Lung (tissue), 12 donors: ENCODE data around the gene TRERF1. TPM values are rescaled to one million over a fixed set of nuclear protein-coding genes. Genes with fewer than 3 reads are reported as not detected.

Experiments
- ATAC-seq: fragments of 200-7000 bp; cut with Tn5 transposase; one replicate; pipeline ENCODE4 v1.9.1; 2020; ENCODE audit warnings: moderate number of reproducible peaks; ENCODE audit not compliant: insufficient read depth, low FRiP score
- DNase-seq, 3 donors: peaks; one replicate each; pipeline ENCODE4 v3.0.0-alpha.2; 2013 to 2017
- H3K27ac ChIP-seq, 2 donors: one replicate each; pipeline ENCODE4 v1.5.1; 2013; ENCODE audit warnings: mild to moderate bottlenecking in 2 of 2, moderate library complexity in 2 of 2, control low read depth in 1 of 2, inconsistent platforms in 1 of 2, low read depth in 1 of 2, low read length in 1 of 2
- H3K27me3 ChIP-seq, 3 donors: one replicate each; pipeline ENCODE4 v1.5.1; 2013; ENCODE audit warnings: low read length in 2 of 3; ENCODE audit not compliant: control insufficient read depth in 3 of 3, insufficient read depth in 3 of 3
- H3K36me3 ChIP-seq, 4 donors: one replicate each; pipeline ENCODE4 v1.5.1; 2013; ENCODE audit warnings: low read length in 4 of 4, mild to moderate bottlenecking in 1 of 4, moderate library complexity in 1 of 4; ENCODE audit not compliant: control insufficient read depth in 4 of 4, insufficient read depth in 4 of 4
- H3K4me1 ChIP-seq, 5 donors: one replicate each; pipeline ENCODE4 v1.5.1; 2013; ENCODE audit warnings: low read length in 5 of 5, mild to moderate bottlenecking in 2 of 5, moderate library complexity in 1 of 5; ENCODE audit not compliant: control insufficient read depth in 5 of 5, insufficient read depth in 5 of 5
- H3K4me3 ChIP-seq: one replicate; pipeline ENCODE4 v1.5.1; 2013; ENCODE audit warnings: mild to moderate bottlenecking, control low read depth, moderate library complexity
- H3K9ac ChIP-seq, 2 donors: one replicate each; pipeline ENCODE4 v1.5.1; 2013; ENCODE audit warnings: low read length in 2 of 2, control low read depth in 1 of 2; ENCODE audit not compliant: insufficient read depth in 1 of 2
- H3K9me3 ChIP-seq, 4 donors: one replicate each; pipeline ENCODE4 v1.5.1; 2013; ENCODE audit warnings: low read length in 3 of 4, mild to moderate bottlenecking in 1 of 4, moderate library complexity in 1 of 4; ENCODE audit not compliant: control insufficient read depth in 4 of 4, insufficient read depth in 3 of 4
- WGBS, 2 donors: extraction: QIAGEN DNeasy Blood & Tissue Kit; methylation state at CpG; one replicate each; pipeline ENCODE4 v1.1.7; 2013; 5-methylcytosine and 5-hydroxymethylcytosine counted together
- polyA plus RNA-seq, 2 donors: library from polyadenylated mRNA; stranded (reverse); fragments of 200-250 nt; gene quantifications; one replicate each; pipeline ENCODE4 v1.2.1, GENCODE V29; 2013
- total RNA-seq, 2 donors: library from RNA; depleted of rRNA in 1 of 2; stranded (reverse); fragments of >200 nt in 1 of 2; gene quantifications; one replicate each; pipeline ENCODE4 v1.2.1, GENCODE V29; 2014 to 2021
- TF ChIP-seq, protein P1 (sequence below): IDR thresholded peaks from 2 replicates; pipeline ENCODE4 v1.5.1; 2012; ENCODE audit warnings: mild to moderate bottlenecking; ENCODE audit errors: control extremely low read depth, extremely low read depth
- donor health status: control.
- donor health status: control.
- donor health status: Bipolar disorder and iron deficiency.
- donor health status: healthy.
- donor health status: DM: yes; HTN: yes; CAD: no.

TRERF1 gene
- total and polyA plus RNA-seq, 4 donors, result 1.2 to 10.4 (median 3.3) TPM

DNA sequence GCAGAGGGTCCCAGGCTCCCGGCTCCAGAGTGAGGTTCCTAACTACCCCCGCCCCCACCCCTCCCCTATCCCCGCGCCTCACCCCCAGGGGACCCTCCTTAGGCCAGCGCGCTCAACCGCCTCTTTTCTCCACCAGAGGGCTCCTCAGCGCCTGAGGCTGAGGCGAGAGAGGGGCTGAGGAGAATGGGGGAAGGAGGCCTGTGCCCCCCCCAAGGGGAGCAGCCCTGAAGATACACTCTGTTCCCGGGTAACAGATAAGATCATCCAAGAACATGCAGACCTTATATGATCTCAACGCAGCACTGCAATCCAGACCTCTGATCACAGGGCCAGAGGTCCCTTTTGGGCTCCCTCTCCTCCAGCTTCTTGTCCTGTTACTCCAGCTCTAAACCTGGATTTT is 190.8 kb downstream of the TRERF1 start:
- peaks cover 4 to 27% (median 8%) of the 10 kb centered on the region in 5 donors for H3K4me1 ChIP-seq
- H3K27me3 ChIP-seq, result no peaks in the 10 kb centered on the region
- peaks cover 0 to 16% (median 8%) of the 10 kb centered on the region in 4 donors for H3K36me3 ChIP-seq
- peaks cover 0 to 3% (median 0%) of the 10 kb centered on the region in 4 donors for H3K9me3 ChIP-seq
- no peak overlapping the region for H3K9ac ChIP-seq
- H3K4me3 ChIP-seq, result no peak overlapping the region
- DNase-seq (peak; percentile 39 to 49 (median 40)), ATAC-seq (no peak)
- H3K27ac ChIP-seq, result no peak overlapping the region
- 61 to 69% methylated on average over 10 to 11 of the region's 11 CpGs for WGBS, 2 donors
- TF ChIP-seq, protein P1, sequence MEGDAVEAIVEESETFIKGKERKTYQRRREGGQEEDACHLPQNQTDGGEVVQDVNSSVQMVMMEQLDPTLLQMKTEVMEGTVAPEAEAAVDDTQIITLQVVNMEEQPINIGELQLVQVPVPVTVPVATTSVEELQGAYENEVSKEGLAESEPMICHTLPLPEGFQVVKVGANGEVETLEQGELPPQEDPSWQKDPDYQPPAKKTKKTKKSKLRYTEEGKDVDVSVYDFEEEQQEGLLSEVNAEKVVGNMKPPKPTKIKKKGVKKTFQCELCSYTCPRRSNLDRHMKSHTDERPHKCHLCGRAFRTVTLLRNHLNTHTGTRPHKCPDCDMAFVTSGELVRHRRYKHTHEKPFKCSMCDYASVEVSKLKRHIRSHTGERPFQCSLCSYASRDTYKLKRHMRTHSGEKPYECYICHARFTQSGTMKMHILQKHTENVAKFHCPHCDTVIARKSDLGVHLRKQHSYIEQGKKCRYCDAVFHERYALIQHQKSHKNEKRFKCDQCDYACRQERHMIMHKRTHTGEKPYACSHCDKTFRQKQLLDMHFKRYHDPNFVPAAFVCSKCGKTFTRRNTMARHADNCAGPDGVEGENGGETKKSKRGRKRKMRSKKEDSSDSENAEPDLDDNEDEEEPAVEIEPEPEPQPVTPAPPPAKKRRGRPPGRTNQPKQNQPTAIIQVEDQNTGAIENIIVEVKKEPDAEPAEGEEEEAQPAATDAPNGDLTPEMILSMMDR, result peak; percentile 4

DNA sequence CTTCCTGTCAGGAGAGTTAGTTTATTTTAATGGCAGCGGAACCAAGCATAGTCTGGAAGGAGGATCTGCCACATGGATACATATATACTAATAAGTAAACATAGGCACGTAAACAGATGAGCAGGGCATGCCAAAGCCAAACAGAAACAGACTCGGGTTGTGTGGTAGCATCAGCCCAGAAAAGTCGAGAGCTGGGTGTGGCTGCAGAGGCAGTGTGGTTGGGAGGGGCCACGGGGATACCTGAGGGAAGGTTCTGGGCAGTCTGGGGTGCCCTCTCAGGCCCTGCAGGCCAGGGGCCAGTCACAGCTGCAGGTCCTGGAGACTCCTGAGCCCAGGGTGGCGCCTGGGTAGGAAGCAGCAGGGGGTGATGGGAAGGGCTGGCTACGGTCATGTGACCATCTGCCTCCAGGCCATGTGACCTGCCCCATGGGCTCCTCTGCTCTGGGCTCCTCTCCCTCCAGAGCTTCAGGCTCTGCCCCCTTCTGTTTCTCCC is 191.3 kb downstream of the TRERF1 start:
- TF ChIP-seq, protein P1, result no peak

DNA sequence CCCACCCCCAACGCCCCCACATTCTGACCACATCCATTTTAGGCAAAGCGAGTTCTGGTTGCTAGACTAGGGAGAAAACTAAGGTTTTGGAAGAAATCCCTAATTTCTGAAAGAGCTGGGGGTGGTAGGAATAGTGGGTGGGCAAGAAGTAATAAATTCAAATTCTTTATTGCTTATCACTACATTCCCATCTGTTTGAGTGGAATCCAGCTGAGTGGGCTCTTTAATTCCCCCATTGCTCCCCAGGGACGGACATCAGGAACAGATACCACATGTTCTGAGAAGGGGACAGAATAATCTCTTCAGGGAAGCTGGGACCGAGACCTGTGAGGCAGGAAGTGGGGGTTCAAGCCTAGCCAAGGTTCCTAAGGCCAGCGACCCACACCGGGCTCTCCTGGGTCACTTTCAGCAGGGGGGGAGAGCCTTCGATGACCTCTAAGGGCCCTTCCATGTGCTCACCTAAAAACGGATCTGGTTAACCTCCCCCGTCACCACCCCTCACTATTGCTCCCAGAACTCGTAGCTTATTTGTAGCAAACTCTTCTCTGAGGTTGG is 191.8 kb downstream of the TRERF1 start:
- H3K9ac ChIP-seq, result no peak overlapping the region
- peak in 2 of 3 donors; percentile 51 to 59 for DNase-seq
- TF ChIP-seq, protein P1, result no peak
- H3K36me3 ChIP-seq, result peaks cover 0 to 22% (median 8%) of the 10 kb centered on the region in 4 donors
- peaks cover 0 to 3% (median 0%) of the 10 kb centered on the region in 4 donors for H3K9me3 ChIP-seq
- no peak for ATAC-seq
- WGBS, 2 donors, result 74 to 80% methylated on average over 10 of the region's 10 CpGs
- peaks cover 4 to 26% (median 8%) of the 10 kb centered on the region in 5 donors for H3K4me1 ChIP-seq
- no peak overlapping the region for H3K4me3 ChIP-seq
- no peak overlapping the region for H3K27ac ChIP-seq
- H3K27me3 ChIP-seq, result no peaks in the 10 kb centered on the region

More for the DNA sequence above, 191.3 kb downstream of the TRERF1 start:
- Histone ChIP-seq H3K36me3 (peaks cover 0 to 17% (median 8%) of the 10 kb centered on the region in 4 donors), H3K27me3 (no peaks in the 10 kb centered on the region), H3K4me1 (peaks cover 4 to 27% (median 8%) of the 10 kb centered on the region in 5 donors), H3K9me3 (peaks cover 0 to 3% (median 0%) of the 10 kb centered on the region in 4 donors), H3K27ac (peak overlapping the region in 1 of 2 donors; percentile 15), H3K4me3 (no peak overlapping the region), H3K9ac (no peak overlapping the region)
- WGBS, 2 donors, result 66 to 88% methylated on average over 7 of the region's 7 CpGs
- ATAC-seq (no peak), DNase-seq (peak; percentile 44 to 58 (median 46))
